Activated B cell treated with CpG ODN at 0.5 μM for 24 hours (primary cell): ENCODE data around the gene UST. TPM values are rescaled to one million over a fixed set of nuclear protein-coding genes. Genes with fewer than 3 reads are reported as not detected.

Experiments
- ATAC-seq: fragments of 200-7000 bp; cut with Tn5 transposase; one replicate; pipeline ENCODE4 v1.10.0; 2021; ENCODE audit warnings: low read depth, mild to moderate bottlenecking, moderate library complexity
- CTCF ChIA-PET: fragments of 350-600 bp; sonication (Branson Sonifier 250); formaldehyde crosslinking; loops from one replicate; lab custom pipeline; 2021; ENCODE audit warnings: antibody characterized with exemption; lab: Charles Lee
- POLR2A ChIA-PET: fragments of 350-600 bp; sonication (Branson Sonifier 250); formaldehyde crosslinking; loops from one replicate; lab custom pipeline; 2021; ENCODE audit warnings: antibody characterized with exemption; lab: Charles Lee
- DNase-seq: peaks from one replicate; pipeline ENCODE4 v3.0.0; 2022
- H3K27ac Mint-ChIP-seq: one replicate; pipeline ENCODE4 v1.8.0; 2020; ENCODE audit warnings: mixed read lengths
- H3K27me3 Mint-ChIP-seq: one replicate; pipeline ENCODE4 v1.8.0; 2021; ENCODE audit warnings: mixed read lengths
- H3K36me3 Mint-ChIP-seq: one replicate; pipeline ENCODE4 v1.8.0; 2021; ENCODE audit warnings: low read depth, mixed read lengths
- H3K4me1 Mint-ChIP-seq: one replicate; pipeline ENCODE4 v1.8.0; 2021; ENCODE audit warnings: mixed read lengths
- H3K4me3 Mint-ChIP-seq: one replicate; pipeline ENCODE4 v1.8.0; 2020; ENCODE audit warnings: mild to moderate bottlenecking, mixed read lengths
- H3K9me3 Mint-ChIP-seq: one replicate; pipeline ENCODE4 v1.8.0; 2020; ENCODE audit warnings: mixed read lengths
- intact Hi-C: fragments of 100-400 bp; cut with micrococcal nuclease; formaldehyde crosslinking; loops from one replicate; pipeline ENCODE4 v1.15.1; 2024
- total RNA-seq: library from RNA; stranded (reverse); gene quantifications from 2 replicates; pipeline ENCODE4 v1.2.3, GENCODE V29; 2022
- TF ChIP-seq, protein P1 (sequence below): fragments of 200-600 bp; IDR thresholded peaks from one replicate; pipeline ENCODE4 v1.8.0; 2022; ENCODE audit warnings: antibody characterized with exemption, mild to moderate bottlenecking

UST gene
- total RNA-seq, 1 donor from 2014 or later, result 18.1 TPM

DNA sequence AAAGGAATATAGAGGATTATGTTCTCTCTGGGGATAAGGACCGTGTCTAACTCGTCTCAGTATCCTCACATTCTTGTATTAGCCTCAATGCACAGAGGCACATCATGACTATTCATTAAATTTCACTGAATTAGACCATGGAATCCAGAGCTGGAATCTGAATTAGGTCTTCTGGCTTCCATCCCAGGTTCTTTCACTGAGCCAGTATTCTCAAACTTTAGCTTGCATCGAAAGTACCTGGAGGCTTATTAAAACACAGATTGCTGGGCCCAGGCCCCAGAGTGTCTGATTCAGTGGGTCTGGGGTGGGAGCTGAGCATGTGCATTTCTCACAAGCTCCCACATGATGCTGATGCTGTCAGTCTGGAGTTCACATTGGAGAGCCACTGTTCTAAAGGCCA is 142.0 kb downstream of the UST start:
- H3K36me3 Mint-ChIP-seq, result peaks cover 30% of the 10 kb centered on the region
- DNase-seq (no peak), ATAC-seq (no peak)
- no peaks in the 10 kb centered on the region for H3K27me3 Mint-ChIP-seq
- CTCF ChIA-PET, result no interaction called here
- peaks cover 7% of the 10 kb centered on the region for H3K4me1 Mint-ChIP-seq
- TF ChIP-seq, protein P1, sequence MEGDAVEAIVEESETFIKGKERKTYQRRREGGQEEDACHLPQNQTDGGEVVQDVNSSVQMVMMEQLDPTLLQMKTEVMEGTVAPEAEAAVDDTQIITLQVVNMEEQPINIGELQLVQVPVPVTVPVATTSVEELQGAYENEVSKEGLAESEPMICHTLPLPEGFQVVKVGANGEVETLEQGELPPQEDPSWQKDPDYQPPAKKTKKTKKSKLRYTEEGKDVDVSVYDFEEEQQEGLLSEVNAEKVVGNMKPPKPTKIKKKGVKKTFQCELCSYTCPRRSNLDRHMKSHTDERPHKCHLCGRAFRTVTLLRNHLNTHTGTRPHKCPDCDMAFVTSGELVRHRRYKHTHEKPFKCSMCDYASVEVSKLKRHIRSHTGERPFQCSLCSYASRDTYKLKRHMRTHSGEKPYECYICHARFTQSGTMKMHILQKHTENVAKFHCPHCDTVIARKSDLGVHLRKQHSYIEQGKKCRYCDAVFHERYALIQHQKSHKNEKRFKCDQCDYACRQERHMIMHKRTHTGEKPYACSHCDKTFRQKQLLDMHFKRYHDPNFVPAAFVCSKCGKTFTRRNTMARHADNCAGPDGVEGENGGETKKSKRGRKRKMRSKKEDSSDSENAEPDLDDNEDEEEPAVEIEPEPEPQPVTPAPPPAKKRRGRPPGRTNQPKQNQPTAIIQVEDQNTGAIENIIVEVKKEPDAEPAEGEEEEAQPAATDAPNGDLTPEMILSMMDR, result no peak
- intact Hi-C loops, result loop anchor here (10.0 kb wide), 1 partner anchor 236 kb away; no protein-coding TSS in a partner anchor
- H3K4me3 Mint-ChIP-seq, result no peak overlapping the region
- POLR2A ChIA-PET, result no interaction called here
- H3K9me3 Mint-ChIP-seq, result no peaks in the 10 kb centered on the region
- H3K27ac Mint-ChIP-seq, result no peak overlapping the region

DNA sequence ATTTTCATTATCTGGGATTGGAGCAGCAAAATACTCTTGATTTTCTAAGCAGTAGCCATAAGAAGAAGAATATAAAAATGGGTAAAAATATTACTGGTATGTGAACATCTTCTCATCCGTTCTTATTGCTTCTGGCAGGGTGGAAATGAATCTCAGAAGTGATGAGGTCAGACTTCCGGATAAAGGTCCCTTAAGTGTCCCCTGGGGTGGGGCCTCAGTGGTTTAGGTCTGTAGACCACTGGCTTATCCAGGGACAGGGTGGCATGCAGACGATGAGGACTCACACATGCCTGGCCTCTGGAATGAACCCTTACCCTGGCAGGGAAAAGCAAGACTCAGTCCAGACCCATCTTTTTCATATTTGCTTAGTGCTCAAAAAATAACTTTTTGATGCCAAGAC is 143.3 kb downstream of the UST start:
- Mint-ChIP-seq H3K4me3 (no peak overlapping the region), H3K27ac (no peak overlapping the region), H3K27me3 (no peaks in the 10 kb centered on the region), H3K4me1 (peaks cover 7% of the 10 kb centered on the region), H3K36me3 (peaks cover 32% of the 10 kb centered on the region), H3K9me3 (no peaks in the 10 kb centered on the region)
- intact Hi-C loops, result no loop called here
- ChIA-PET CTCF (no interaction called here), POLR2A (no interaction called here)
- no peak for ATAC-seq
- TF ChIP-seq, protein P1, result no peak
- DNase-seq, result no peak

DNA sequence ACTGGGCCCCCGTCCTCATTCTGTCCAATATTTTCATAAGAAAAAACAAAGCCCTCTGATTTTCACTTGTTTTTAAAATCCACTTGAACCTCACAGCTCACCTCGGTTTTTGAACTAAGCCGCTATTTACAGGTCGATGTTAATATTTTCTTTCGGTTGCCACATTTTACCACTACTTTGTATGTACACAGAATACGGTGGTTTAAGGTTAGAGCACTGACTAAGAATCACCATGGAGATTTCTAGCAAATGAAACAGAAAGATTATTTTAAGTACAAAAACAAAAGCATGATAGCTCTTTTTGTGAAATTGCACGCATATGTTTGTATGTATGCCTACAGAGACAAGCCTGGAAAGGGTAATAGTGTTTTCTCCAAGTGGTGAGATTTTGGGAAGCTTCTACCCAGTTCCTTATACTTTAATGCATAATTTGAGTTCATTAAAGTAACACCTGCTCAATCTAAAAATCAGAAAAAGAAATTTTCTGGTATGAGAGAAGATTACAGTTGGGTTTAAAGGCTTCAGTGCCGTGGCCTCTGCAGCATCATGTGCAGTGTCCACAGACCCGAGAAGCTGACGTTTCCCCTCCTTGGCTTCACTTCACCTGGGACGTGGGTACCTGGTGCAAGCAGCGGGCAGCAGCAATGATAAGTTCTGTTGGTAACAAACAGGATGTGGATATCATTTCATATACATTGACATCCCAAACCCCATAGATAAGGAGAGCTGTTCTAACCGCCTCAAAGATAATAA is 144.0 kb downstream of the UST start:
- ATAC-seq (no peak), DNase-seq (no peak)
- Mint-ChIP-seq H3K27me3 (no peaks in the 10 kb centered on the region), H3K4me3 (no peak overlapping the region), H3K9me3 (no peaks in the 10 kb centered on the region), H3K36me3 (peaks cover 34% of the 10 kb centered on the region), H3K27ac (no peak overlapping the region), H3K4me1 (peaks cover 7% of the 10 kb centered on the region)
- ChIA-PET POLR2A (no interaction called here), CTCF (no interaction called here)
- TF ChIP-seq, protein P1, result no peak
- intact Hi-C loops, result no loop called here

DNA sequence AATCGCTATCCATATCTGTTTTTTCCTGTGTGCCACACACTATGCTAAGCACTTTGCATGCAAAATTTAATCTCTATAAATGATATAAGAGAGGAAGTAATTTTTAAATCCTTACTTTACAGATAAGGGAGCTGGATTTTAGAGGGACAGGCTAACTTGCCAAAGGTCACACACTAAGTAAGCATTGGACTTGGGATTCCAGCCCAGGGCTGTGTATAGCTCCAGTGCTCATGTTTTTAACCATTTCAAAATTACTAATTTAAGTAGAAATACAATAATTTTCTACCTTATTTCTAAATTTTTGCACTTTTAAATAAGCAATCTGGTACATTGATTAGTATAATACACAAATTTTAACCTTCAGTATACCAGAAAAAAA is 144.6 kb downstream of the UST start:
- TF ChIP-seq, protein P1, result no peak
- H3K4me3 Mint-ChIP-seq, result no peak overlapping the region
- CTCF ChIA-PET, result no interaction called here
- no peaks in the 10 kb centered on the region for H3K27me3 Mint-ChIP-seq
- POLR2A ChIA-PET, result no interaction called here
- no peak for DNase-seq
- ATAC-seq, result no peak
- H3K9me3 Mint-ChIP-seq, result no peaks in the 10 kb centered on the region
- no peak overlapping the region for H3K27ac Mint-ChIP-seq
- intact Hi-C loops, result no loop called here
- H3K4me1 Mint-ChIP-seq, result peaks cover 7% of the 10 kb centered on the region
- peaks cover 37% of the 10 kb centered on the region for H3K36me3 Mint-ChIP-seq

DNA sequence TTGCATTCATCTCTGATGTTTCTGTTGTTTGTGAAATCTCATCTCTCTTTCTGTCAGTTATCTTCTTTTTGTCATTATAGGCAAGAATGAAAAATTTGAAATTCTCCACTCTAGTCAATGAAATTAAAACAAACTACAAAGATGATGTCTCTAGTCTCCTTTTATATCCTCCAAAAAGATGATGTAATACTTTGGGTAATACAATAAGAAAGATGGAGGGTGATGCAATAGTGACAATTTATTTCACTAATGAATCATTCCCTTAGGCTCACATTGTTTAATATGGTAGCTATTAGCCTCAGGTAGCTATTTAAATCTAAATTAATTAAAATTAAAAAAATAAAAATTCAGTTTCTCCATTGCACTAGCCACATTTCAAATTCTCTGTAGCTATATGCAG is 145.4 kb downstream of the UST start:
- intact Hi-C loops, result no loop called here
- ATAC-seq, result no peak

More for the DNA sequence above, 145.4 kb downstream of the UST start:
- ChIA-PET POLR2A (interaction anchor here (1.7 kb wide), 1 partner anchor 12 kb away, joined by 7 read pairs; no protein-coding TSS in a partner anchor), CTCF (interaction anchor here (1.5 kb wide), 1 partner anchor 314 kb away, joined by 4 read pairs; no protein-coding TSS in a partner anchor)
- Mint-ChIP-seq H3K27me3 (no peaks in the 10 kb centered on the region), H3K9me3 (no peaks in the 10 kb centered on the region), H3K4me3 (no peak overlapping the region), H3K36me3 (peaks cover 33% of the 10 kb centered on the region), H3K27ac (no peak overlapping the region), H3K4me1 (peaks cover 7% of the 10 kb centered on the region)
- TF ChIP-seq, protein P1, result no peak
- no peak for DNase-seq
